GM21737 (cell line): ENCODE results near the gene OSBPL5.
"Not testable (repeated sequence)": the region's sequence is repeated elsewhere in the genome, so short reads cannot be mapped to it uniquely, and the experiment has no call there.

Experiments
- ATAC-seq: cut with Tn5 transposase; IDR thresholded peaks from one replicate; pipeline ENCODE4 v1.9.1; 2021; ENCODE audit warnings: mild to moderate bottlenecking, moderate library complexity; ENCODE audit not compliant: unreplicated experiment

Gene OSBPL5

DNA sequence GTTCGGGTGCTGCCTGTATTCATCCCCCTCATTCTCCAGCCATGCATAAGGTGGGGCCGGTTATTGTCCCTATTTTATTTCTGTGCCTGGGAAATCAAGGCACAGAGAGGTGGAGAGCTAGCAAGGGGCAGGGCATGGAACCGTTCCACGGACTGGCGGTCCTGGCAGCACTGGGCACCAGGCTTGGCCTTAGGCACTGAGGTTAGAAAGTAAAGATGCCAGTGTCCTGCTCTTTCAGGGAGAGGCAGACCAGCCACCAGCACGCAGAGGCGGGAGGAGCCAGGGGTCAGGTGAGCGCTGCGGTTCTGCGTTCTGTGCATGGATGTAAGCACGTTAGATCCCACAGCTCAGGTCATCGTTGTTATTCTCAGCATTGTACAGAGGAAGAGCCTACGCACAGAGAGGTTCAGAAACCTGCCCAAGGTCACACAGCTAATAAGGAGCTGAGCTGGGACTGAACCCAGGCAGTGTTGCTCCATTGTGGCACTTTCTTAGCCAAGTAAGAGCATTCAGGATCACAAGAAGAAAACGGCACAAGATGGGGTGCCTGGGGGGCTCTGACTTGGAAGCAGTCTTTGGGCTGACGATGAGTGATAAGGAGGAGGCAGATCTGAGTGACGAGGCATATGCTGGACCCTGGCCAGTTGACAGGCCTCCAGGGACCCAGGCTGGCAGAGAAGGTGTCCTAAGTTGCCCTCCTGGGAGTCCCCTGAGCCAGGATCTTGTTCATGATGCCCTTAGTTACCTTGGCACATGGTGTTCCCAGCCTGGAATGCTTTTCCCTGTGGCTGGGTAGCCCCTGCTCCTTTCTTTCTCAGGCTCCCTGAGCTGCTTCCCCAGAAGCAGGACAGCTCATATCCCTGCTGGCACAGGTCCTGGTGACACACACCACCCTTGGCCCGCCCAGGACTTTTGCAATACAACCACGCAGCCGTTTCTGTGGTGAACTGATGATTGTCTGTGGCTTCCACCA is 41.1 kb downstream of the OSBPL5 start:
- no peak for ATAC-seq

DNA sequence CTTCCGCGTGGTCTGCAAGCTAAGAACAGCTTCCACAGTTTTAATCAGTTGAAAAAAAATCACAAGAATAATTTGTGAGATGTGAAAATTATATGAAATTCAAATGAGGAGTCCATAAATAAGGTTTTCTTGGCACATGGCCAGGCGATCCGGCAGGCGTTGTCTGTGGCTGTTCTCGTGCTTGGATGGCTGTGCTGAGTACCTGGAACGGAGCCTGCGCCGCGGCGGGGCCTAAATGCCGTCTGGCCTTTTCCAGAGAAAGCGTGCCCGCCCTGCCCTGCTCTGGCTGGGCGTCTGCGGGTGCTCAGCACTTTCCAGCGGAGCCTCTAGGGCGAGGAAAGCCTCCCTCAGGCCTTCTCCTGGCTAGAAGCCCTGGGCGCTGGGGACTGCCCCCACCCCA is 41.8 kb downstream of the OSBPL5 start:
- ATAC-seq, result no peak

DNA sequence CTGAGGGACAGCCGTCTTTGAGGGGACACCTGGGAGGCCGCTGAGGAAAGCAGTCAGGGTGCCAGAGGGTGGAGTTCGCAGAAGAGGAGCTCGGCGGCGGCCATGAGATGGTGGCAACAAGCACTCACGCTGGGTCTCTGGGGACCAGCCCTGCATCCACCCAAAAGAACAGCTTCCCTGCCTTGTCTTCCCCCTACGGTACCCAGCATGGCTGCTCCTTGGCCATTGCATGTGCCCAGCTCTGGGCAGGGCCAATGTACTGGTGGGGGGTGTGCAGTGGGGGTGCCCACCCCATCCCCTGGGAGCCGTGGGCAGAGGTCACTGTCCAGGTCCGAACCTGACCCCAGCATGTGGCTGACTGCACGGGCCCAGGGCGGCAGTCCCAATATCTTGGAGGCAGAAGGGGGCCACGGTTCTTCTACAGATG is 42.3 kb downstream of the OSBPL5 start:
- ATAC-seq, result no peak

DNA sequence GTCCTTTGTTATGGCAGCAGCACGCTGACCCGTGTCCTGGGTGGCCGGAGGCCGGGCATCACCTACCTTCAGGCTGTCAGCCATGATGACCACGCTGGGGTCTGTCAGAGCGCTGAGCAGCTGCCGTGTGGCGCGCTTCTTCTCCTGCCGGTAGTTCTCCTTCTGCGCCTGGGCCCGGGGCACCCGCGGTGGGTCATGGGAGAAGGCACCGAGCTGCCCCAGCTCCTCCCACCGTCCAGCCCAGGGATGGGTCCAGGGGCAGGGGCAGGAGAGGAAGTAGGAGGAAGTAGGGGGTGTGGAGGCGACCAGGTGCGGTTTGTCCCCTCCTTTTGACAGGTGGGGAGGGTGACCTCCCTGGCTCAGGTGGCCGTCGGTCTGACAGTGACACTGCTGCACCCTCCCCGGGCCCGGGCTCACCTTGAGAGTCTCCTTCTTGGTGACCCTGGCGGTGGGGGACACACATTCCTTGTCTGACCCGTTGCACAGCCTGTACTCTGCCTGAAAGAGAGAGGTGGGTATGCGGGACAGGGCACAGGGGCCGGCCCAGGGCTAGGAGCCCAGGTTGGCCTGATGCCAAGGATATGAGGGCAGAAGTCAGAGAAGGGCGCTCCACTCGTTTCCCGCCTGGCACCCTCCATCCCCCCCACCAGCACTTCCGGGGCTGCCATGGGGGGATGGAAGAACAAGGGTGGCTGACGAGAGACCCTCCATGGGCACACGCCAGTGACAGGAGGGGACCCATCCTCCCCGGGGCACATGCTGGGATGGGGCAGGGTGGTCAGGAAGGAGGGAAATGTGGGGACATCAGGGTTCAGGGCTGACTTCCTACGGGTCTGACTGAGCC is 43.0 kb downstream of the OSBPL5 start:
- ATAC-seq, result no peak

DNA sequence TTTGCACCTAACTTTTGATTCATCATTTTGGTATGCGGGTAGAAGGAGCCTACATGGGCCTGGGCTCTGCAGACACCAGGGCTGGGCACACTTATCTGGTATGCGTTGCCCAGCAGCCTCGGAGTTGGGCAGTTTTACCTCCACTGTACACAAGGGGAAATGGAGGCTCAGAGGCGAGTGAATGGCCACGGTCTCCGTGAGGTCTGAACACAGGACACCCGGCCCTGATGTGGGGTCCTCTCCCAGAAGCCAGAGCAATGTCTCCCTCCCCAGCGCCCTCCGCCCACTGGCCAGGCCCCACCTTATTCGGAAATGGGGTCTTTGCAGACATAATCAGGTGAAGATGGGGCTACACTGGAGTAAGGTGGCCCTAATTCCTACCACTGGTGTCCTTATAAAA is 43.7 kb downstream of the OSBPL5 start:
- ATAC-seq, result no peak

DNA sequence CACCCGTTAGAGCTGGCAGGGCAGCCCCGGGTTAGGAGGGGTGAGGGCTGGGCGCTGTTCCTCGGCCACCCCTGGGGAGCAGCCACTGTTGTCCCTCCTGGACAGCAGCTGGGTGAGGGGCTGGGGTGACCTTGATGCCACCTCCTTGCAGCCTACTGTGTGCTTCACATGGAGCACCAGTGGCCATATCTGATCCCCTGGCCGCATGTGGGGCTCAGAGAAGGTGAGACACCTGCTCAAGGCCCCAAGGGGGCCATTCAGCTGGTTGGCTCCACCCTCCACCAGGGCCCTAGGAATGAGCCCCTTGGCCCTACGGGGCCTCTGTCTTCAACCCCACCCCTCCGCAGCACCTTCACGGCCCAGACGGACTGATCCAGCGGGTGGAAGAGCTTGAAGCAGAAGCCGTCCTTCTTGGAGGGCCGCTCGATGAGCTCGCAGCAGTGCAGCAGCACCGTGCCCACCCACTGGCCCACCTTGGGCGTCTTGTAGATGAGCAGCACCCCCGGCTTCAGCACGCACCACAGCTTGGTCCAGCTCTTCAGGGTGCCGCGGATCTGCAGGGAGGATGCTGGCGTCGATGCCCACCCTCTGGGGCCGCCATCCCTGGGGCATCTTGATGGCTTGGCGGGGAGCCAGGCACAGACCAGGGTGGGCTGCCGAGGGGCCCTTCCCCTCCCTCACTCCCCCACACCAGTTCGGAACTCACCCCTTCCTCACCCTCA is 44.9 kb downstream of the OSBPL5 start:
- no peak for ATAC-seq

DNA sequence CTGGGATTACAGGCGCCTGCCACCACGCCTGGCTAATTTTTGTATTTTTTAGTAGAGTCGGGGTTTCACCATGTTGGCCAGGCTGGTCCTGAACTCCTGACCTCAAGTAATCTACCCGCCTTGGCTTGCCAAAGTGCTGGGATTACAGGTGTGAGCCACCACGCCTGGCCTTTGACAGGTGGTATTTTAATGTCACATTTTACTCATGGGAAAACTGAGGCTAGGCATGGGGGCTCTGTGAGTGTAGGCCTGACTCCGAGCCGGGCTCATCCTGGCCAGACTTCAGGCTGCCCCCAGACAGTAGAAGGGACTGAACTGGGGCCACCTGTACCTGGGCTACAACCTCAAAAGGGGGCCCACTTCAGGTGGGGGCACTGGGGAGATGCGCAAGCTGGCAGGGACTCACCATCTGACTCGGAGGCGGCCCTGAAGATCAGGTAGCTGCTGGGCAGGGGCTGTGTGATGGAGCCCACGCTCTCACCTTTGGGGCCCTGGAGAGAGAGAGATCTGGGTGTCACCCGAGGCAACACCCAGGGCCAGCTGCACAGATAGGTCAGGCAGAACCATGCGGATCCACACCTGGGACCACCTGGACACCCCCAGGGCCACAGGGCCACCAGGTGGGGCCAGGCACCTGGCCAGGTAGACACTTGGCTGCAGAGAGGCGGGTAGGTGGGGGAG is 45.8 kb downstream of the OSBPL5 start:
- no peak for ATAC-seq

DNA sequence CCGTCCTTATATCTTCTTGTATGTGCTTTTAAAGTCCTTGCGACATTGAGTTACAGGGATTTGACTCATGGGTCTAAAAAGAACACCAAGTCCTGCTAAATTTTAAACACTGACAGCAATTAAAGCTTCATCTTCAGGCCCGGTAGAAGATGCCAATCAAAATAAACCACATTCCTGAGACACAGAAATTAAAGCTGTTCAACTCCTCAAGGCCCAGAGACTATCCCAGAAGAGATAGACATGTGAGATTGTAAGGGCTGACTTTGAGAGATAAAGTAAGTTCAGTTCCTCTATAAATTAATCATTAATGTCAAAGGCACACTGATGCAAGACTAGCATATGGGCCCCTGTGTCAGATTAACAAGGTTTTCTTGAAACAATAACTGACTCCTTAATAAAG is 49.8 kb downstream of the OSBPL5 start:
- no peak for ATAC-seq

DNA sequence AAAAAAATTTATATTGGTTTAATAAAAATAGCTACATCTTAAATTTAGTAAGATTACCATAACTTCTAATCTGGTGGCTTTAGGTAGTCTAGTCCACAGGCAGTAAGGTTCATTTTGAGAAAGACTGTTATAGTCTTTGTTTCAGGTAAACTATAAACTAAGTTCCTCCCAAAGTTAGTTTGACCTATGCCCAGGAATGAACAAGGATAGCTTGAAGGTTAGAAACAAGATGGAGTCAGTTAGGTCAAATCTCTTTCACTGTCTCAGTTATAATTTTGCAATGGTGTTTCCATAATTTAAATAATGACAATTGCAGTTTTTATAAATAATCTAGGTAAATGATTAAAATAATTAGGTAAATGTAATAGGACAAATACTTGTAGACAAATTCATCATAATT is 51.4 kb downstream of the OSBPL5 start:
- not testable (repeated sequence) for ATAC-seq

DNA sequence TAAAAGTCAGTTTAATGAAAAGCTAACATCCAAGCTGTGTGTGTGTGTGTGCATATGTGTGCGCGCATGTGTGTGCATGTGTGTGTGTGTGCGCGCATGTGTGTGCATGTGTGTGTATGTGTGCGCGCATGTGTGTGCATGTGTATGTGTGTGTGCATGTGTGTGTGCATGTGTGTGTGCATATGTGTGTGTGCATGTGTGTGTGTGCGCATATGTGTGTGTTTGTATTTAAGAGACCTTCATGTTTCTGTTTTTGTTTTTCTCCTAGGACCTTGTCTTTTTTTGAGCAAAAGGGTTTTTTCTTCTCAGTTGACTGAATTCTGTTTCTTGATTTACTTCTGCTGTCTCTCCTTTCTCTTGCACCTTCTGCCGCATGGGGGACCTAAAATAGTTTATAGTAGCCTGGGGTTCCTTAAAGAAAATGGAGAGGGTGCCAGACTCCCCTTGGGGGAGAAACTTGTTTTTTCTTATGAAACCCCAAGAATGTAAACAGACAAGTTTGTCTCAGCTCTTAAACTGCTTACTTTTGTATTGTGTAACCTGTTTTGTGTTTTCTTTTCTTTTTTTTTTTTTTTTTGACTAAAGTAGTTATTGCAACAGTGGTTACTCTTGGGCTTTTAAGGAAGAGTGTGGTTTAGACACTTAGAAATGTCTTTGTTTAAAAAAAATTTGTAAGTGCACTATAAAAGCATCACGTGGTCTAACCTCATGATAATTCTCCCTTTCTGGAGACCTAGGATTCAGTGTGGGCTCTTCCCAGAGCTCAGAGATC is 53.0 kb downstream of the OSBPL5 start:
- ATAC-seq, result no peak

DNA sequence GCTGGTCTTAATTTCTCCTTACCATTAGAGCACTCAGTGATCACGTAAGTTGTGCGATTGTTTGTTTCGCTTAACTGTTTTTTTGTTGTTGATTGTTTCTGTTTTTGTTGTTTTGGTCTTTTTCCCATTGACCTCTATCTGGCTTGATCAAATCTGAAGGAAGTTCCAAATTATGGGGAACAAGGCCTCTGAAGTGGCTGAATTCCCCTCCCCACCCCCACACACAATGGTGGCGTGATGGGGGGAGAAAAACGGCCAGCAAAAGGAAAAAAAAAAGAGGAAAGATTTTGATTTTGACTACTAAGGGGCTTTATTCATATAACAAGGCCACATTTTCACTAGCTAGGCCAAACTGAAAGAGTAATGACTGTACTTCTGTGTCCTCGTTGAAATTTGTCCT is 53.6 kb downstream of the OSBPL5 start:
- ATAC-seq, result no peak

DNA sequence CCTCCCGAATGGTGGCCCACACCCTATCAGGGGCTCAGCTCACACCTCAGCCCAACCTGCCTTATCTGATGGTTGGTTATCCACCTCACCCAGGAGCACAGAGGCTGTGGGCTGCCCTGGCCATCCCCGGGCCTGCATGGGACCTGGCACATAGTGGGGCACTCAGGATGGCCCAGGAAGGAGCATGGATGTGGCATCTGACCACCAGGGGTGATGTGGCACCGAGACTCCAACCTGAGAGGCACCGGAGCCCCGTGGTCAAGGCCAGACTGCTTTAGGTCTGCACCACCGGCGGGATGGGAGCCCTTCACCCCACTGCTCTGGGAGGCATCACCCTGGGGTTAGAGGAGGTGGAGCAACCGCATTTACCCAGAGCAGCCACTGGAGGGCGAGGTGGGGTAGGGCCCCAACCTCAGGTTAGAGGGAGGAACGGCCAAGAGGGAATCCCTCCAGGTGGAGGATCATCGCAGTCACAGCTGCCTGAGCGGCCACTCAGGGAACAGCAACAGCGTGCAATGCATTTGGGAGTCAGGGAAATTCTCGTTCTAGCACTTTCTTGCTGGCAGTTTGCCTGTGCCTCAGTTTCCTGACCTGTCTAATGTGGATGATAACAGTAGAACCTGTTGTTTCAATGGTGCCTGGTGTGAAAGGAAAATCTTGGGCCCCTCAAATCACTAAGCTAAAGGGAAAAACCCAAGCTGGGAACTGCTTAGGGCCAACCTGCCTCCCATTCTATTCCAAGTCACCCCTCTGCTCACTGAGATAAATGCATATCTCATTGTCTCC is 55.0 kb downstream of the OSBPL5 start:
- ATAC-seq, result no peak

DNA sequence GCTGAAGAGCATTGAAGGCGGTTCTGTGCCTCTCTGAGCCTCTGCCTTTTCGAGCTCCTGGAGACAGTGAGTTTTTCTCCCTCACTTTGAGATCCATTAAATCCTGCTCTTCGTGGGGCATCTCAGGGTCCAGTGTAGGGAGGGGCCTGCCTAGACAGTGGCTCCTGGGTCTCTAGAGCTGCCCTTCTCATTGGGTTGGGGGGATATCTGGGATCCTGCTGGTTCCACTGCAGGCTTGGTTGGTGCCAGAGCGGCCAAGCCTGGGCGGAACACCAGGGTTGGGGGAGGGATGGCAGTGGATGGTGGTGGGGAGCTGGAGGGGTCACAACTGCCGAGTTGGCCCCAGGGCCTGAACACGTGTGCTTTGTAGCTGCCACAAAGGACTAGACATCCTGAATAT is 55.7 kb downstream of the OSBPL5 start:
- ATAC-seq, result no peak

DNA sequence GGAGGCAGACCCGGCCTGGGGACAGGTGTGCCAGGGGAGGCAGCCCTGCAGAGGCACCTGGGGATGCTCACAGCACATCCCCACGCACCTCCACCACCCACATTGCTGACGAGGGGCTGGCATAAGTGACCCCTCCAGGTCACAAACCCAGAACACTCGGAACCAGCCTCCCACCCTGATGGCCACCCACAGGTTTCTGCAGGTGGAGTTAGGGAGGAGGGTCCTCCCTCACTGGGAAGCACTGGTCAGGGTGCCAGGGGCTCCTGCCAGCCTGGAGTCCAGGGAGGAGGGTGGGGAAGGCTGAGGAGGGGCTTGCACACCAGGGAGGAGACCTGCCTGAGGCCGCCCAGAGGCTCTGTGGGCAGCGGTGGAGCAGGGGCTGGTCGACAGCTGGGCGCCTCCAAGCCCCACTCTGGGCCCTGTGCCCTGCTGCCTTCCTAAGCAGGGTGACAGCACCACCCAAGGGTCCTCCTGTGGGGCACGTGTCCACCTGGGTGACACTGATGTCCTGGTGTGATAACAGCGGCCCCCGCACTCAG is 56.9 kb downstream of the OSBPL5 start:
- ATAC-seq, result no peak

DNA sequence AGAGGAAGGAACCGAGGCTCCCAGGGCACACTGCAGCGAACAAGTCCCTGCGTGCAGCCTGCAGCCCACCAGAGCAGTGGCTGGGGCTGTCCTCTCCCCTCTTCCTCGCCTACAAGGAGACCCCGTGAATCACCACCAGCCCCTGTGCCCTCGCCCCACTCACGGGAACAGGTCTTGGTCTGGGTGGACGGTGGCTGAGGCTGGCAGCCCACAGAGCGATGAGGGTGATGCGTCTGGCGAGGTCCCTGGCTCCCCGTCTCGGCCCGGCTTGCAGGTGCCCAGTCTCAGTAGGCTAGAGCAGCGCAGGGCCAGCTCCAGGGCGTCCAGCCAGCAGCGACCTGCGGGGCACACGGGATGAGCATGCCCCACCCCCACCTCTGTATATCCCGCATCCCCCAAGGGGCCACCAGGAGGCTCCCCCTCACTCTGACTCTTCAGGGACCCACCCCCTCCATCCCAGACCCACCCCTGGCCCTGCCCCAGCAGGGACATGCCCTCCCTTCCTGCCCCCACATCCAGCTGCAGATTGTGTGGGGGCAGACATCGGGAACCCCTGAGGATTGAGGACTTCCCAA is 57.4 kb downstream of the OSBPL5 start:
- no peak for ATAC-seq

DNA sequence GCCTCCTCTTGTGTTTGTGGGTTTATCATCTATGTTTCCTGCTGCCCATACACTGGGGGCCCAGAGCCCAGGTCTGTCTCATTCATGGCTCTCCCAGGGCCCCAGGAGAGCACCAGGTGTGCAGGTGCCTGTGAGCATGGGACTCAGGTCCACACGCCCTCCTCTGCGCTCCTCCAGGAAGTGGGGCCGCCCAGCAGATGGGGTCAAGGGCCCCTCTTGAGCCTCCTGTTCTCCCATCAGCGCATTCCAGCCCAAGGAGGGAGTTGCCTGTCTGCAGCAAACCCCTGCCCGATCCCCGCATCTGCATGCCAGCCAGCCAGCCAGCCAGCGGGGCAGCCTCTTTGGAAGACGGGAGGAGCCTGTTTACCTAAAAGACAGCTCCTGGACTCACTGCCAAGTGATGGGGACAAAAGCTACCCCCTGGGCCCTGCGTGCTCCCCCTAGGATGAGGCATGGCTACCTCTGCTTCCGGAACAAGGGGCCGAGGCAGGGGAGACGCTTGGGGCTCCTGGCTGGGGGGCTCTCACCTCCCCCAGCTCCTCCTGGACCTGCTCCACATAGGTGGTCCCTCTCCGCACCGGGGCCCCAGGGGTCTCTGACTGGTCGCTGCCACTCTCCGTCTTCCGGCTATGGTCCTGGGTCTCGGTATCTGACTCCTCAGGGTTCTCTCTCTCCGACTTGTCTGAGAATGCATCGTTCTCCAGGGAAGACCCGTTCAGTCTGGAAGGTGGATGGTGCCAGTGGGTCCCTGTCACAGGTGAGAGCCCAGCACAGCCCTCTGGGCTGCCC is 58.2 kb downstream of the OSBPL5 start:
- no peak for ATAC-seq
